ENCODE data around the gene NOS1AP. TPM values are rescaled to one million over a fixed set of nuclear protein-coding genes. Genes with fewer than 3 reads are reported as not detected.

NOS1AP gene
- total and polyA plus RNA-seq, 2 donors (not counting 3 experiments of a cell fraction or from before 2014, with no cell fraction given), result 1.3 to 5.4 TPM

DNA sequence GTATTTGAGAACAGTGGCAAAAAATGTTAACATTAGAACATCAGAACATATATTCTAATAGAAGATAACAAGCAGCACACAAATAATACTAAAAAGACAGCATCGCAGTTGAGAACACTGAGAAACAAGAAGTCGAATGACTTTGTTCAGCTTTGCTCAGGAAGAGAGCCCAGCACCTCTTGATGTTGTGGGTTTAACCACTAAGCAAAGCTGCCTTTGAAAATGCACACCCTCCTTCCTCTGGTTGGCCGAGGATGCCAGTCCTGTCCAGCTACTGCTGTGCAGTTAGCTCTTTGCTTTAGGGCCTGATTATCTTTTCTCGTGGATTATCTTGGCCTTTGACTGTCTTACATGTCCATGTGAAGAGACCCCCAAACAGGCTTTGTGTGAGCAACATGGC, 246.7 kb downstream of the NOS1AP start:
- Histone ChIP-seq H4K20me1 (replicated peaks; ENCODE audit: control insufficient read depth, extremely low read depth, insufficient read depth, low read length) (no peaks in the 10 kb centered on the region), H3K4me2 (ENCODE audit: insufficient read depth, low read length) (no peak overlapping the region), H3K36me3 (ENCODE audit: control insufficient read depth in 2 of 2, extremely low read depth in 1 of 2, insufficient read depth in 2 of 2, low read length in 2 of 2) (no peaks in the 10 kb centered on the region), H3K27ac (ENCODE audit: insufficient read depth, low read depth, low read length) (no peak overlapping the region), H3K9me3 (replicated peaks; ENCODE audit: control insufficient read depth, insufficient read depth, low read length) (no peaks in the 10 kb centered on the region), H3K4me3 (replicated peaks in 1 of 3; ENCODE audit: insufficient read depth in 1 of 3, low read depth in 1 of 3, low read length in 3 of 3) (no peak overlapping the region), H3K4me1 (ENCODE audit: control insufficient read depth, extremely low read depth, insufficient read depth, low read length) (peaks cover under 1% of the 10 kb centered on the region), H3K9ac (replicated peaks; ENCODE audit: extremely low read depth, insufficient read depth, low read length) (no peak overlapping the region), H3K9me1 (replicated peaks; ENCODE audit: control insufficient read depth, extremely low read depth, insufficient read depth, low read length) (no peaks in the 10 kb centered on the region), H3K27me3 (ENCODE audit: control insufficient read depth in 2 of 2, insufficient read depth in 2 of 2, low read length in 2 of 2) (no peaks in the 10 kb centered on the region), H2AFZ (ENCODE audit: low read depth, low read length) (no peak overlapping the region), H3K79me2 (ENCODE audit: control insufficient read depth, insufficient read depth, low read length) (no peaks in the 10 kb centered on the region)
- DNase-seq (ENCODE audit: low read depth, low spot score) (no peak), FAIRE-seq (no peak)
- no TSS peak for BruUV-seq (replicated peaks)
- ChIA-PET POLR2A (no interaction called here), CTCF (no interaction called here)
- TF ChIP-seq, protein P1, sequence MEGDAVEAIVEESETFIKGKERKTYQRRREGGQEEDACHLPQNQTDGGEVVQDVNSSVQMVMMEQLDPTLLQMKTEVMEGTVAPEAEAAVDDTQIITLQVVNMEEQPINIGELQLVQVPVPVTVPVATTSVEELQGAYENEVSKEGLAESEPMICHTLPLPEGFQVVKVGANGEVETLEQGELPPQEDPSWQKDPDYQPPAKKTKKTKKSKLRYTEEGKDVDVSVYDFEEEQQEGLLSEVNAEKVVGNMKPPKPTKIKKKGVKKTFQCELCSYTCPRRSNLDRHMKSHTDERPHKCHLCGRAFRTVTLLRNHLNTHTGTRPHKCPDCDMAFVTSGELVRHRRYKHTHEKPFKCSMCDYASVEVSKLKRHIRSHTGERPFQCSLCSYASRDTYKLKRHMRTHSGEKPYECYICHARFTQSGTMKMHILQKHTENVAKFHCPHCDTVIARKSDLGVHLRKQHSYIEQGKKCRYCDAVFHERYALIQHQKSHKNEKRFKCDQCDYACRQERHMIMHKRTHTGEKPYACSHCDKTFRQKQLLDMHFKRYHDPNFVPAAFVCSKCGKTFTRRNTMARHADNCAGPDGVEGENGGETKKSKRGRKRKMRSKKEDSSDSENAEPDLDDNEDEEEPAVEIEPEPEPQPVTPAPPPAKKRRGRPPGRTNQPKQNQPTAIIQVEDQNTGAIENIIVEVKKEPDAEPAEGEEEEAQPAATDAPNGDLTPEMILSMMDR (IDR thresholded peaks at IDR 0.05; ENCODE audit: extremely low read depth in 1 of 2, insufficient read depth in 1 of 2, low read depth in 1 of 2, low read length in 2 of 2), result no peak
- TF ChIP-seq, protein P2, sequence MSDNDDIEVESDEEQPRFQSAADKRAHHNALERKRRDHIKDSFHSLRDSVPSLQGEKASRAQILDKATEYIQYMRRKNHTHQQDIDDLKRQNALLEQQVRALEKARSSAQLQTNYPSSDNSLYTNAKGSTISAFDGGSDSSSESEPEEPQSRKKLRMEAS (IDR thresholded peaks at IDR 0.05; ENCODE audit: insufficient read depth, insufficient read length), result no peak
- TF ChIP-seq POLR2A (IDR thresholded peaks at IDR 0.05; ENCODE audit: low read depth, low read length) (no peak), EZH2 (IDR thresholded peaks at IDR 0.05; ENCODE audit: borderline replicate concordance, low read depth, low read length, severe bottlenecking) (no peak)
- dilution Hi-C loops (cut with MboI; ENCODE audit: extremely low pct_ligation_motif_present, low sequenced_read_pairs) (no loop called here), intact Hi-C loops (cut with micrococcal nuclease) (no loop called here)

DNA sequence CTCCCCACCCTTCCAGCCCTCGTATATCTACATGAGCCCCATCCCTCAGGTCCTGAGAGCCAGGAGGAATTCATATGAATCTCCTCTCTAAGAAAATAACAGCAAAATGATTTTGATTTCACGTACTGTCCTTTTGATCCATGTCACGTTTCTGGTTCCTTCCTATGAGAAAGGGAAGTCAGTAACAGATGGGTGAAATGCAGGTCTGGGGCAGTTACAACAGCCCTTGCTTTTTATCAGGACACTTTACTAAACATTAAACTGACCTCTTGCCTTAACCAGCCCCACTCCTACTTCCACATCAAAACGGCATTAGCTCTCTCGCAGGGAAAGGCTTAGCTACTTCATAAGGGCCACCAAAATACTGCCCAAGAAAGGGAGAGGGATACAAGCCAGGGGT, 248.1 kb downstream of the NOS1AP start:
- FAIRE-seq (no peak), DNase-seq (ENCODE audit: low read depth, low spot score) (no peak)
- dilution Hi-C loops (cut with MboI; ENCODE audit: extremely low pct_ligation_motif_present, low sequenced_read_pairs) (no loop called here), intact Hi-C loops (cut with micrococcal nuclease) (no loop called here)
- BruUV-seq (replicated peaks), result no TSS peak
- Histone ChIP-seq H3K79me2 (ENCODE audit: control insufficient read depth, insufficient read depth, low read length) (no peaks in the 10 kb centered on the region), H3K4me1 (ENCODE audit: control insufficient read depth, extremely low read depth, insufficient read depth, low read length) (no peaks in the 10 kb centered on the region), H2AFZ (ENCODE audit: low read depth, low read length) (no peak overlapping the region), H3K9ac (replicated peaks; ENCODE audit: extremely low read depth, insufficient read depth, low read length) (no peak overlapping the region), H4K20me1 (replicated peaks; ENCODE audit: control insufficient read depth, extremely low read depth, insufficient read depth, low read length) (no peaks in the 10 kb centered on the region), H3K9me1 (replicated peaks; ENCODE audit: control insufficient read depth, extremely low read depth, insufficient read depth, low read length) (no peaks in the 10 kb centered on the region), H3K27ac (ENCODE audit: insufficient read depth, low read depth, low read length) (no peak overlapping the region), H3K27me3 (ENCODE audit: control insufficient read depth in 2 of 2, insufficient read depth in 2 of 2, low read length in 2 of 2) (no peaks in the 10 kb centered on the region), H3K9me3 (replicated peaks; ENCODE audit: control insufficient read depth, insufficient read depth, low read length) (no peaks in the 10 kb centered on the region), H3K4me2 (ENCODE audit: insufficient read depth, low read length) (no peak overlapping the region), H3K4me3 (replicated peaks in 1 of 3; ENCODE audit: insufficient read depth in 1 of 3, low read depth in 1 of 3, low read length in 3 of 3) (no peak overlapping the region), H3K36me3 (ENCODE audit: control insufficient read depth in 2 of 2, extremely low read depth in 1 of 2, insufficient read depth in 2 of 2, low read length in 2 of 2) (no peaks in the 10 kb centered on the region)
- POLR2A ChIA-PET, result no interaction called here
- TF ChIP-seq POLR2AphosphoS5 (IDR thresholded peaks at IDR 0.05; ENCODE audit: insufficient read depth, low read depth, low read length), result no peak
- TF ChIP-seq FOS (IDR thresholded peaks at IDR 0.05; ENCODE audit: borderline replicate concordance, insufficient read depth, low read length), result no peak
- TF ChIP-seq, protein P2 (IDR thresholded peaks at IDR 0.05; ENCODE audit: insufficient read depth, insufficient read length), result no peak
- TF ChIP-seq POLR2A (IDR thresholded peaks at IDR 0.05; ENCODE audit: low read depth, low read length), result no peak
- TF ChIP-seq EZH2 (IDR thresholded peaks at IDR 0.05; ENCODE audit: borderline replicate concordance, low read depth, low read length, severe bottlenecking), result no peak
- no peak for TF ChIP-seq MYC (IDR thresholded peaks at IDR 0.05; ENCODE audit: low read depth, low read length)
- TF ChIP-seq GATA2 (IDR thresholded peaks at IDR 0.05; ENCODE audit: insufficient read depth, insufficient read length, low read depth, low read length), result no peak
- TF ChIP-seq, protein P1 (IDR thresholded peaks at IDR 0.05; ENCODE audit: extremely low read depth in 1 of 2, insufficient read depth in 1 of 2, low read depth in 1 of 2, low read length in 2 of 2), result no peak
- TF ChIP-seq JUN (IDR thresholded peaks at IDR 0.05; ENCODE audit: borderline replicate concordance, insufficient read depth, insufficient read length, low read depth), result no peak
- CTCF ChIA-PET, result interaction anchor here (1.2 to 1.4 kb wide), 2 partner anchors 9 to 18 kb away, joined by 4 to 5 read pairs; no protein-coding TSS in a partner anchor
